ENCODE data around the gene AWAT2.

AWAT2 gene

DNA sequence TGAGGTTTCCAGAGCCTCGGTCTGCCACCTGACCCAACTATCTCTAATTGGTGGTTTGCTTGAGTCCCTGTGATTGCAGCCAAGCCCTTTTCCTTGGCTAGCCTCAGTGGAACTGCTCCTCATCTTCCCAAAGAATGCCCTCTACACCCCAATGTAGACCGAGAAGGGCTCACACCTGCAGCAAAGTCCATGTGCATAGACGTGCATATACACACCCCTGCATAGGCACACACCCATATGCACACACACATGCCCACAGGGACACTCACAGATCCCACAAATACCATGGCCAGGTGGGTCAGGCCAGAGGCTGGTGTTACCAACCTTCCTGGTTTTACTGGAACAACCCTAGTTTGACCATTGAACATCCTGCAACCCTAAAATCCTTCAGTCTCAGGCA lies 332 bp downstream of the AWAT2 start:
- no peaks in the 10 kb centered on the region for H3K27me3 ChIP-seq
- H3K4me3 ChIP-seq (ENCODE audit: low read depth in 1 of 2, low read length in 1 of 2), result no peak overlapping the region
- TF ChIP-seq, protein P1, sequence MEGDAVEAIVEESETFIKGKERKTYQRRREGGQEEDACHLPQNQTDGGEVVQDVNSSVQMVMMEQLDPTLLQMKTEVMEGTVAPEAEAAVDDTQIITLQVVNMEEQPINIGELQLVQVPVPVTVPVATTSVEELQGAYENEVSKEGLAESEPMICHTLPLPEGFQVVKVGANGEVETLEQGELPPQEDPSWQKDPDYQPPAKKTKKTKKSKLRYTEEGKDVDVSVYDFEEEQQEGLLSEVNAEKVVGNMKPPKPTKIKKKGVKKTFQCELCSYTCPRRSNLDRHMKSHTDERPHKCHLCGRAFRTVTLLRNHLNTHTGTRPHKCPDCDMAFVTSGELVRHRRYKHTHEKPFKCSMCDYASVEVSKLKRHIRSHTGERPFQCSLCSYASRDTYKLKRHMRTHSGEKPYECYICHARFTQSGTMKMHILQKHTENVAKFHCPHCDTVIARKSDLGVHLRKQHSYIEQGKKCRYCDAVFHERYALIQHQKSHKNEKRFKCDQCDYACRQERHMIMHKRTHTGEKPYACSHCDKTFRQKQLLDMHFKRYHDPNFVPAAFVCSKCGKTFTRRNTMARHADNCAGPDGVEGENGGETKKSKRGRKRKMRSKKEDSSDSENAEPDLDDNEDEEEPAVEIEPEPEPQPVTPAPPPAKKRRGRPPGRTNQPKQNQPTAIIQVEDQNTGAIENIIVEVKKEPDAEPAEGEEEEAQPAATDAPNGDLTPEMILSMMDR (IDR thresholded peaks at IDR 0.05), result no peak
- H3K4me1 ChIP-seq (ENCODE audit: control insufficient read depth in 1 of 2, insufficient read depth in 1 of 2, low read depth in 1 of 2, low read length in 1 of 2), result no peaks in the 10 kb centered on the region
- no peaks in the 10 kb centered on the region for H3K36me3 ChIP-seq
- no peaks in the 10 kb centered on the region for H3K9me3 ChIP-seq
- no peak overlapping the region for H3K27ac ChIP-seq

DNA sequence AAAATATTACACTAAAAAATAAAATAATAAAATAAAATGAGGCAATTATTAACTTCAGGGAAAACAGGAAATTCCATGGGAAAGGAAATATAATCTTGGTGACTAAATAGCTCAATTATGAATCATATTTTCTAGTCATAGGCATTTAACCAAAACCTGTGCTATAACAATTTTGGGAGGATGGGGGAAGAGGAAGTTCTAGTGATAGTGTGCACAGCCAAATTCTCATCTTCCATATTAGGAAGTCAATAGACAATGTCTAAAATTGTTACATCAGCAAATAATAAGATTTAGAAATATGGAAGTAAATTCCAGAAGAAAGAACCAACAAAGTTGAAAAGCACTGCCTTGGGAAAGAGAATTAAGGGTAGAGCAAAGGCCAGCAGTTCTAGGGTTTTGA lies 2.8 kb downstream of the AWAT2 start:
- no peak overlapping the region for H3K27ac ChIP-seq
- no peak overlapping the region for H3K4me3 ChIP-seq (ENCODE audit: low read depth in 1 of 2, low read length in 1 of 2)

DNA sequence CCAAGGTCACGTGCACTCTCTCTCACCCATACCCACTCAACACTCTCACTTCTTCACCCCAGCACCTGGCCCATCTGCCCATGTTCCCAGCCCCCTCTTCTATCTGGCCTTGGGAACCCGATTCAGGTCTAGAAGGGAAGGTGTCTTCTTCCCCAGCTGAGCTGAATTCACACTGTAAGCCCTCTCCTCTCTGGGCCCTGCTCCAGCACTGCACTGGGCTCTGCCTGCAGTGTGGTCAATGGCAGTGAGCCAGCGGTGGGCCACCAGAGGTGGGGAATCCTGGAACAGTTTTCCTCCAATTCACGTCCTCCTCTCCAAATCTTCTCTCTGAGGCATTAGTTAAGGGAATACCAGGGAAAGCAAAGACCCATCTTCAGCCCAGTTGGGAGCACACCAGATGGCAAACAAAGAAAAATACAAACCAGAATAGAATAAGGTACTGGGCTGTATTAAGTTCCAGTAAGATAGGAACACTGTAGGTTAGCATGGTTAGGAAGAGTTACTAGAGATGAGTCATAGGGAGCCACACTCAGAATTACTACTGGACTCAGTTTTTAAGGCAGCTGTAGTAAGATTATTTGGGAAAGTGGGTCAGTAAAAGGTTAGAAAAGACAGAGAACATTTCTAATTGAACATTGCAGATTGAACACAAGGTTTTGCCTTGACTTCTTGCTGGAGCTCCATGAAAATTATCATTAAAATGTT lies 5.0 kb downstream of the AWAT2 start:
- Histone ChIP-seq H3K27ac (no peak overlapping the region), H3K4me1 (ENCODE audit: control insufficient read depth in 1 of 2, insufficient read depth in 1 of 2, low read depth in 1 of 2, low read length in 1 of 2) (no peaks in the 10 kb centered on the region), H3K36me3 (no peaks in the 10 kb centered on the region), H3K9me3 (no peaks in the 10 kb centered on the region), H3K4me3 (ENCODE audit: low read depth in 1 of 2, low read length in 1 of 2) (no peak overlapping the region), H3K27me3 (no peaks in the 10 kb centered on the region)
- TF ChIP-seq, protein P1 (IDR thresholded peaks at IDR 0.05), result no peak

More for the DNA sequence above, 2.8 kb downstream of the AWAT2 start:
- Histone ChIP-seq H3K9me3 (no peaks in the 10 kb centered on the region), H3K4me1 (ENCODE audit: control insufficient read depth in 1 of 2, insufficient read depth in 1 of 2, low read depth in 1 of 2, low read length in 1 of 2) (no peaks in the 10 kb centered on the region), H3K27me3 (no peaks in the 10 kb centered on the region), H3K36me3 (no peaks in the 10 kb centered on the region)
- TF ChIP-seq, protein P1 (IDR thresholded peaks at IDR 0.05), result no peak

DNA sequence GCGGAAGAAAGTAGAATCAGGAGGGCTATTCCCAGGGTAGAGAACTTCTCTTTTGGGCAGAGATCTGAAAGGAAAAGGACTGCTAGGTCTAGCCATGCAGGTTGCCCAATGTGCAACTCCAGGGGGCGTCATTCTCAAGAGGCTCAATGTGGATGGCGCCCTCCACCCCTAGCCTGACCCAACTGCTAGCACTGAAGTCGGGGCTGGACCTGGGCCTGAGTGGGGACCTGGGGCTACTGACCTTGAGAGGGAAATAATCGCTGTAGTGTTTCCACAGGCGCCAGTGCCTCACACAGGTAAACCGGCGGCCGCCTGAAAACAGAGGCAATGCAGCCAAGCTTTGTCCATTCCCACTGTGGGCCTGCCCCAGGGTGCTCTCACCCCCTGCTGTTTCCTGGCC lies 6.1 kb downstream of the AWAT2 start:
- Histone ChIP-seq H3K27ac (no peak overlapping the region), H3K9me3 (no peaks in the 10 kb centered on the region), H3K27me3 (no peaks in the 10 kb centered on the region), H3K4me1 (ENCODE audit: control insufficient read depth in 1 of 2, insufficient read depth in 1 of 2, low read depth in 1 of 2, low read length in 1 of 2) (no peaks in the 10 kb centered on the region), H3K36me3 (no peaks in the 10 kb centered on the region), H3K4me3 (ENCODE audit: low read depth in 1 of 2, low read length in 1 of 2) (no peak overlapping the region)
- TF ChIP-seq, protein P1 (IDR thresholded peaks at IDR 0.05), result no peak

DNA sequence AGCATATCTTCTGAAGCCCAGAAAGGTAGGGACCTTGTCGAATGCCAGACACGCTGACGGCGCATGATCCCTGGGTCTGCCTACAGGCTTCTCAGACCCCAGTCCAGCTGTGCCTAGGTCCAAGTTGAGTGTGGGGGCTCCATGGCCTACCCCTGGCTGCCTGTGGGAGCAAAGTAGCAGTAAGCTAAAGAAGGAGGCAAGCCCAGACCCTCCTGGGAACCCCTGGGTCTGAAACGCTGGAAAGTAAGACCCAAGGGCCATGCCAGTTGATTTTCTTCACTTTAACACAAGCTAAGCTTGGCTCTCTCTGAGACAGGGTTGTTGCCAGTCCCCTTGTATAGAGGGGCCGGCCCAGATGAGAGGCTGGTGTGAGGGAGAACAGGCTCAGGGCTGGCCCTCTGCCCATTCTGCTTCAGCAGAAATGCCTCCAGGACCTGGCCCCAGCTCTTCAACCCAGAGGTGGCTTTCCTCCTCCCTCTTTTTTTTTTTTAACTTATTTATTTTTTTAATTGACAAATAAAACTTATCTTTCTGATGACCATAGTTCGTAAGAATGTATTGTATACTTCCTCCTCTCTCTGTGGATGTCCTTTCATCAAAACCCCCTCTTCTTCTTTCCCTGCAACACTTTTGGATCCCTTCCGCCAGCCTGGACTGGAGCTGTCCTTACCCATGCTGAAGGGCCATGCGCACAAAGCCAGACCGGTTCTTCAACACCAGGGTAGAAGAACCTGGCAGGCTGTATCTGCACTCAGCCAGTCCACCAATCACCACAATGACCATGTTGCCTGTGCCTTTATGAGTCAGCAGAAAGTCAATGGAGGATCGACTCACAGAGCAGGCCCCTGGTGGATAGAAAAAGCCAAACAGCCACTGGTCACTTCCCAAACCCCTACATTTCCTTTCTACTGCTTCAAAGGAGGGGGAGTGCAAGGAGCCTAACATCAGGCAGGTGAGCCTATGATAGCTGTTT lies 7.1 kb downstream of the AWAT2 start:
- Histone ChIP-seq H3K27me3 (no peaks in the 10 kb centered on the region), H3K36me3 (no peaks in the 10 kb centered on the region), H3K4me1 (ENCODE audit: control insufficient read depth in 1 of 2, insufficient read depth in 1 of 2, low read depth in 1 of 2, low read length in 1 of 2) (no peaks in the 10 kb centered on the region), H3K9me3 (no peaks in the 10 kb centered on the region), H3K4me3 (ENCODE audit: low read depth in 1 of 2, low read length in 1 of 2) (no peak overlapping the region), H3K27ac (no peak overlapping the region)
- TF ChIP-seq, protein P1 (IDR thresholded peaks at IDR 0.05), result no peak
